NCI-H1048 (cell line): ENCODE measurements around the gene ASPN.

ENCODE experiments used
- DNase-seq: peaks from one replicate; lab custom pipeline; 2025; lab: John Stamatoyannopoulos, UW

Gene ASPN

DNA sequence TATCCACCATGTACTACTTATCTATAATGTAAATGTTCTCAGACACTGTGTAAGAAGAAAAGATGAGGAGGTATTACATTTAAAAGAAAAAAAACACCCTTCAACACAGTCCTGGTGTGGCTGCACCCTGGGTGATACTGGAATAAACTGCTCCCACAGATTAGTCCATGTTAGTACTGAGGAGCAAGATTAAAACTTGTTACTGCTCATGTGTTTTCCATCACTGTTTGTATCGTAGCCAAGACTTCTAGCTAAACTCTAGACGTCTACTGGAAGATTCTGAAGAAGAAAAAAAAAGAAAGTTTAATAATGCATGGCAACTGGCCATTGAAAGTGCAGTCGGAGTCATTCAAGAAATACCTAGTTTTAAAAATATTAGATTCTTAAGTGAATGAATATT, at the start of gene ASPN:
Gene ASPN (minus strand): TSS at position 178 of the 400 bp plus-strand sequence.
- no peak for DNase-seq

DNA sequence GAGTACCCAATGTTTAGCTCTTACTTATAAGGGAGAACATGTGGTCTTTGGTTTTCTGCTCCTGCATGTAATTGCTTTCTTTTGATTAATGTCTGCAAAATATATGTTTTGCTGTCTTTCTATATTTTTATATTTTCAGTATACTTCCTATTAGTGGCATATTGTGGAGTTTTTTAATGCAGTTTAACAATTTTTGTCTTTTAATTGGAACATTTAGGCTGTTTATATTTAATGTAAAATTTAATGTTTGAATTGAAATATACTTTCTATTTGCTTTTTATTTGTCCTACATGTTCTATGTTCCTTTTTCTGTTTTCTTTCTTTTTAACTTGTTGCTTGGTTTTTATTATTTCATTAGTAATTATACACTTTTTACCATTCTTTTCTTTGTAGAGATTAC, 48.6 kb upstream of the ASPN start:
- no peak for DNase-seq

DNA sequence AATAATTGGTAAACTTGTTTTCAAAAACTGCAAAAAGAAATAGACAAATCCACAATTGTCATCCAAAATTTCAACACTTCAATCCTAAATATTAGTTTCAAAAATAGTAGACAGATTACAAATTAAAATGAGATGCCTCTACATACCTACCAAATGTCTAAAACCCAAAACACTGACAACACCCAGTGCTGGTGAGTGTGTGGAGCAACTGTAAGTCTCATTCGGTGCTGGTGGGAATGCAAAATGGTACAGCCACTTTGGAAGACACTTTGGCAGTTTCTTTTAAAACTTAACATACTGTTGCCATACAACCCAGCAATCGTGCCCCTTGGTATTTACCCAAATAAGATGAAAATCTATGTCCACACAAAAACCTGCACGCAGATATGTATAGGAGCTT, 46.8 kb upstream of the ASPN start:
- DNase-seq: no peak

DNA sequence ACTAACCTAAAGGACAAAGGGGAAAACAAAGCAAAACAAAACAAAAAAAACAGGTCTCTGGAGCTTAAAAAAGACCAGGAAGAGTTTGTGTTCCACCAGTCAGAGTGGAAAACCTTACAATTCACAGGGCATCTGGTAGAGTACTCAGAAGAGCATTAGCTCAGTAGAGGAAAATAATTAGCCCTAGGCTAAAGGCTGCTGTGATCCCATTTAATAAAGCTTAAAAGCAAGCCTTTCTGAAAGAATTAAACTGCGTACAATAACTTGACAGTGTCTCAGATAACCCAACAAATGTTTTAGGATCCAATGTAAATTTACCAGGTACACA, 46.2 kb upstream of the ASPN start:
- no peak for DNase-seq

DNA sequence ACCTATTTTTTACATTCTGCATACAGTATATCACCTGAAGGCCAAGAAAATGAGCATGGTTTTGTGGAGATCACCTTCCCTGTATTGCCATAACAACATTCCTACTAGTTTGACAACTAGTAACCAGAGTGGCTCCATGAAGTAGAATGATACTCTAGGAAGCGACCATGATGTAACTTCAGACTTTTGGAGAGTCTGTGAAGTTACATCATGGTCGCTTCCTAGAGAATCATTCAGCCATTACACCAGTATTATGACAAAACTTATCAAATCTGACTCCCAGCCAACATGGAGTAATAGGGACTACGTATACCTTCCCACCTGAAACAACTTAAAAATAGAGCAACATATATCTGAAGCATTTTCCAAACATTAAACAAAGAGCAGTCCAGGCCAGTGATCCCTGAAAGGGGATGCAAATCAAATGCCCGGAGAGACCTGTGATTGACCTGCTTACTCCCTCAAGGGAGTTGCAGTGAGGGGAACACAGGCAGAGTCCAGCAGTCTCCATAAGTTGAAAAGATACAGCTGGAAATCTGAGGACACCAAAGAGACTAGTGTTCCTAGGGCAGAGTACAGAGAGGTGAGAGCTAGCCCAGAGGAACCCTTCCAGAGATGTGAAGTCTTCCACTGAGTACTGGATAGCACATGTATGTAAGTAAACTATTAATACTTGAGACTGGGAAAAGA, 45.7 kb upstream of the ASPN start:
- no peak for DNase-seq

DNA sequence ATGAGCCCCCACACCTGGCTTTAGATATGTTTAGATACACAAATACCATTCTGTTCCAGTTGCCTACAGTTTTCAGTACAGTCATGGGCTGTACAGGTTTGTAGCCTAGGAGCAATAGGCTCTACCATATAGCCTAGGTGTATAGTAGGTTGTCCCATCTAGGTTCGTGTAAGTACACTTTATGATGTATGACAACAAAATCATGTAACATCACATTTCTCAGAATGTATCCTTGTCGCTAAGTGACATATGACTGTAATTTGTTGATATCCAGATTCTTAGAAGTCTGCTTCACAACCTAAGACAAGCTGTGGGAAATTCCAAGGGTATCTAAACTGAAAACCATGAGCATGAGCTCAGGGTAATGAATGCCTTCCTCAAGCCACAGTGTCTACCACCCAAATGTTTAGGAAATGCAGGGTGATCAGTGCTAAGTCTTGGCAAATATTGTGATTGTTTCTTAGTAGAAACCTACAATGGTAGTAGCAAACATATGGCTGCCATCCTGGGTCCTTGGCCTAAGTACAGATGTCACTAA, 45.1 kb upstream of the ASPN start:
- no peak for DNase-seq

DNA sequence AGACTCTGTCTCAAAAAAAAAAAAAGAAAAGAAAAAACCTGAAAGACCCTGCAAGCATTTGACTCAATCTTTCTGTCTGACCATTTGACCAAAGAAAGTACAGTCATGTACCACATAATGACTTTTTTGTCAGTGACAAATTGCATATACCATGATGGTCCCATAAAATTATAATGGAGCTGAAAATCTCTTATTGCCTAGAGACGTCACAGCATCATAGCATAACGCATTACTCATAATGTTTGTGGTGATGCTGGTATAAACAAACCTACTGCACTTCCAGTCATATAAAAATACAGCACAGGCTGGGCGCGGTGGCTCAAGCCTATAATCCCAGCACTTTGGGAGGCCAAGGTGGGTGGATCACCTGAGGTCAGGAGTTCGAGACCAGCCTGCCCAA, 43.0 kb upstream of the ASPN start:
- no peak for DNase-seq

DNA sequence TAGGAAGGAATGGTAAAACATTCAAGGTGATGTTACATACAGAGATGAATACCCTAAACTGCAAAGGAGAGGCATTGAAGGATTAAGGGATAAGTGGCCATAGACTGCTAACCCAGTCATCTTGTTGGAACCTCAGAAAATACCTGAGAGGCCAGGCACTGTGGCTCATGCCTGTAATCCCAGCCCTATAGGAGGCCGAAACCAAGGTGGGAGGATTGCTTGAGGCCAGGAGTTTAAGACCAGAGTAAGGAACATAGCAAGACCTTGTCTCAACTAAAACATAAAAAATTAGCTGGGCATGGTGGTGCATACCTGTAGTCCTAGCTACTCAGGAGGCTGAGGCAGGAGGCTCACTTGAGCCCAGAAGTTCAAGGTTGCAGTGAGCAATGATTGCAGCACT, 42.6 kb upstream of the ASPN start:
- no peak for DNase-seq

DNA sequence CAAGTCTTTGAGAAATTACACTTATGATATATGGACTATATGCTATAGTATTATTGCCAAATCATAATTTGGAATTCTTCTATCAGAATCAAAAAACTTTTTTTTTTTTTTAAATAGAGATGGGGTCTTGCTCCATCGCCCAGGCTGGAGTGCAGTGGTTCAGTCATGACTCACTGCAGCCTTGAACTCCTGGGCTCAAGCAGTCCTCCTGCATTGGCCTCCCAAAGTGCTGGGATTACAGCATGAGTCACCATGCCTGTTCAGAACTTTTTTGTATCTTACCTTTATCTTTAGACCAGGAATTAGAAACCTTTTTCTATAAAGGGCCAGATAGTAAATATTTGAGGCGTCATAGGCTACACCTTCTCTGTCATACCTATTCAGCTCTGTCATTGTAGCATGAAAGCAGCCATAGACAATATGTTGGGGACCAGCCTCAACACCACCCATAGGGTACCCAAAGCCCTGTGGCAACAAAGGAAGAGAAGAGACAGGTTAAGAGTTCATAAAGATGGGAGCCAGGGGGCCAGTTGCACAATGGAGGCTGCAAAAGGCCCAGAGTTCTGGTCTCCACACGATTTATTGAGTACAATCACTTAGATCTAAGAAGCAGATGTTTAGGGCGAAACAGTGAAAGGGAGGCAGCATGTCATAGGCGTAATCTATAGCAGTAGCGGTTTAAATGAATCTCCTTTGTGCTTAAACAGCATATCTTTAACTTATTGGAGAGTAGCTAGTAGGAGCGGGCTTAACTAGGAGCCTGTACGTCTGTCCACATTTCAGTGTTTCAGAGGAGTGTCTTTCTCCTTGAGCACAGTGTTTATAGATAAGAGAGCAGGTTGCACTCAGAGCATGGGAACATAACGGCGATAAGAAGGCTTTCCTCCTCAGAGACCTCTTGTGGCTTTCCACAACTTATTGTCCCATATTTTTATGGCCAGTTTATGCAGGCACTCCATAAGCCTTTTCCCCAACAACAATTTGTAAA, 41.0 kb upstream of the ASPN start:
- DNase-seq: no peak

DNA sequence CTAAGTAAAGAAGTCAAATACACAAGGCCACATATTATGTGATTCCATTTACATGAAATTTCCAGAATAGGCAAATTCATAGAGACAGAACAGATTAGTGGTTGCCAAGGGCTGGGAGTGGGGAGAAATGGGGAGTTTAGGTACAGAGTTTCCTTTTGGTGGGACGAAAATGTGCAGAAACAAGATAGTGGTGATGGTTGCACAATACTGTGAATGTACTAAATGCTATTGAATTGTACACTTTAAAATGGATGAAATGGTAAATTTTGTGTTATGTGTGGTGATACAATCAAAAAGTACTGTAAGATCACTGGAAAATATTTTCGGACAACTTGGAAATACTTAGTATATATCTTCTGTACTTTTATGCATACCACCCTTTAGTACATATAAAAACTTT, 38.5 kb upstream of the ASPN start:
- no peak for DNase-seq

DNA sequence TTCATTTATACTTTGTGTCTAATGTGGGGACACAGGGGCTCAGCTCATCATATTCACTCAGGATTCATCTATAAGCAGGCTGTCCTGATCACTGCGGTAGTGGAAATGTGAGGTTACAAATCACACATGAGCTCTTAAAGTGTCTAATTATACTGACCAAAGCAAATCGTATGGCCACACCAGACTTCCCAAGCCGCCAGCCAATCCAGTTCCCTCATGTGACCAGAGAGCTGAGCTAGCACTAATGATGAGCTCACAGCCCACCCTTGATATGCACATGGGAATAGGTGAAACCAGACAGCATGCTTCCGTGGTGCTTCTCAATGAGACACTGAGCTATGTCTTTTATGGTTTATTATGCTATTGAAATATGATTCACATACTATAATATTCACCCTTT, 35.9 kb upstream of the ASPN start:
- DNase-seq: no peak

DNA sequence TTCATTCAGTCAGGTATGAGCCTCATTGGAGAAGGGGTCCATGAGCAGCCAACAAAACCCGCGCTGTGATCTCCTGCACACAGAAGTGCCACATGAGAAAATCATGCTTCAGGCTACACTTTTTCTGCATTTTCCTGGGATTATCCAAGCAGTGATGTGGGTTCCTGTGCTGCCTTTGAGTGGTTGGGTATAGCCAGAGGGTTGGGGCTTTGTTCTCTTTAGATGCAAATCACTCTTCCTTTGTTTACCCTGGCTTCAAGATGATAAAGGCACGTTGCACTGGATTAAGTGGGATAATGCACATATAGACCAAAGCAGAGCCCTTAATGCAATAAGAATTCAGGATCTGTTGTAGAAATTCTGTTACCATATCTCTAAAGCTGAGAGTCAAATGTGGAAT, 34.7 kb upstream of the ASPN start:
- DNase-seq: no peak

DNA sequence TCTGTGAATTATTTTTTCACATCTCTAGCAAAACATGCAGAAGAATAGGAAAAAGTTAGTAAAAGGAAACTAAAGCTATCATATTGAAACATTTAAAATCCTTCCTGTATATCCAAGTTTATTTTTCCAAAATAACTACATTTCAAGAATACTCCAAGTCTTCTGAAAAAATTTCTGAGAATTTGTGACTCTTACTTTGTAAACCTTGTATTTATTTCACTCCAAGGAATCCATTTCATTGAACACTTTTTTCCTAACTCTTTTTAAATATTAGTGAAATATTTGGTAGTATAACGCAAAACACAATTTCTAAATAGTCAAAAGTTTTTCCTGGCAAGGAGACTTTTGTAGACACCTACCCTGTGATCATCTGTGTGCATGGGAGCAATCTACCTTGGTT, 34.2 kb upstream of the ASPN start:
- no peak for DNase-seq

DNA sequence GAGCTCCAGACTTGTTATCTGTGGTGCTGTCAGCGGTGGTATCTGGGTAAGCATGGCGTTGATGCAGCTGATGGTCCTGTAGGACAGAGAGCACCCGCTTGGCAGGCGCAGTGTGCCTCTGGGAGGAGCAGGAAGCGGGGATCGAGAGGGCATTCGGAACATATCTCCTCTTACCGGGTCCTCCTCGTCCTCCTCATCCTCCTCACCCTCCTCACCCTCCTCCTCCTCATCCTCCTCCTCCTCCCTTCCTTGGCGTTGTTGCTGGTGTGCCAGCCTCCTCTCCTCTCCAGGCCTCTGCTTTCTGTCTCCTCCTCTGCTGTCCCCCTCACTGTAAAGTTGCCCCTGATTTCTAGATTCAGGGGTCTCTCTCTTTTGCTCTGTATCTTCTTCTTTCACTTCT, 32.3 kb upstream of the ASPN start:
- no peak for DNase-seq

DNA sequence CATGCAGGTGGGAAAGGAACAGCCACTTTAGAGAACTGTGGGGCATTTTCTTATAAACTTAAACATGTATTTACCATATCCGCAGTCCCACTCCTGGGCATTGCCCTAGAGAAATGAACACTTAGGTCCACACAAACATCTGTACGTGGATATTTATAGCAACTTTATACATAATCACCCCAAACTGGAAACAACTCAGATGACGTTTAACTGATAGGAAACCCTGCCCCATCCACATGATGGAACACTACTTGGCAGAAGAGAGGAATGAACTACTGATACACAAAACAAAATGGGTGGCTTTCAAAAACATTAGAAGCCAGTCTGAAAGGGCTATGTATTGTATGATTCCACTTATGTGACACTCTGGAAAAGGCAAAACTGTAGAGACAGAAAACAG, 31.0 kb upstream of the ASPN start:
- DNase-seq: no peak

DNA sequence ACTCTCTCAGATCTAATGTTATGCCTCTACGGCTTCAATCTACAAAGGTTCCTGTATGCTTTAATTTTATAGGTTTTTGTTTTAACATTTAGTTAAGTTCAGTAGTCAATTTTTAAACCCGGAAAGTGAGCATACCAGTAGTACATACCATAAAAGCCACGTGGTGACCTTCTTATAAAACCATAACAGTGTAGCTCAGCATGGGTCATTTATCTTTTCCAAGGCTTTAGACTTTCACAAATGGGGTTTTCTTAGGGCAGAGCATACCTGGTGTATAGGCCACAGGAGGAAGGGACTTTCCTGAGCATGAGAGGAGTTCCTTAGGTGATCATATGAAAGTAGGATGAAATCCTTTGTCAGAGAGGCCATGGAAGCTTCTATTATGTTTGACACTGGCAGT, 30.3 kb upstream of the ASPN start:
- DNase-seq: no peak

DNA sequence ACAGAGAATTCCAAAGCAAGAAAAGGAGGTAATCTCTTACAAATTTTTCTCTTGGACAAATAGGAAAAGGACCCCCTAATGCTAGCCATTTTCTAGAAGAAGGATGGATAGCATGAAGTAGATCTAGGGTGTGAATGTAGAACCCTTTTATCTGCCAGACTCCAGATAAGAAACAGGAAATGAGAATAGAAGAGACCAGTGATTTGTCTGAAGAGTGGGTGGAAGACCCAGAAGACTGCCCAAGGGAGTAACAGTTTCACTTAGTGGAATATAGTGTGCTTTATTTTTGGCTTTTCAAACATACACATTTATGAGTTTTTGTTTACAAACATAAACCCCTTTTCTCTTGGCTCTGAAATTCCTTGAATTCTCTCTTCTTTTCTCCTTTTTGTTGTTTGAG, 28.4 kb upstream of the ASPN start:
- DNase-seq: no peak

DNA sequence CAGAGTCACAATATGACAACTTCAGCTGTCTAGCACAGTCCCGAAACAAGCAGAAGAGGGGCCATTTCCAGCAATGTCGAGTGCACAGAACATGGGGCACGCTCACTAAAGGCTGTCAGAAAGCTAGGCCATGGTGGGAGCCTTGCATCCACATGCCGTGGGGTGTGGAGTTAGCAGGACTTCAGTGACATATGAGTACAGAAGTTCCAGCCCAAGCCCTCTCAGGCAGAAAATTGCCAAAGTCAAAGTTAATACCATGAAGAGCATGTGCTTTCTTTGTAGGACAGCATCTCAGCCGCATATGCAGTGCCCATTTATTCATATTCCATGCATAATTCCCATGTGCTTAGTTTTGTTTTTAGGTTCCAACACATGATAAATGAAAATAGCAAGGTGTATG, 26.7 kb upstream of the ASPN start:
- no peak for DNase-seq

DNA sequence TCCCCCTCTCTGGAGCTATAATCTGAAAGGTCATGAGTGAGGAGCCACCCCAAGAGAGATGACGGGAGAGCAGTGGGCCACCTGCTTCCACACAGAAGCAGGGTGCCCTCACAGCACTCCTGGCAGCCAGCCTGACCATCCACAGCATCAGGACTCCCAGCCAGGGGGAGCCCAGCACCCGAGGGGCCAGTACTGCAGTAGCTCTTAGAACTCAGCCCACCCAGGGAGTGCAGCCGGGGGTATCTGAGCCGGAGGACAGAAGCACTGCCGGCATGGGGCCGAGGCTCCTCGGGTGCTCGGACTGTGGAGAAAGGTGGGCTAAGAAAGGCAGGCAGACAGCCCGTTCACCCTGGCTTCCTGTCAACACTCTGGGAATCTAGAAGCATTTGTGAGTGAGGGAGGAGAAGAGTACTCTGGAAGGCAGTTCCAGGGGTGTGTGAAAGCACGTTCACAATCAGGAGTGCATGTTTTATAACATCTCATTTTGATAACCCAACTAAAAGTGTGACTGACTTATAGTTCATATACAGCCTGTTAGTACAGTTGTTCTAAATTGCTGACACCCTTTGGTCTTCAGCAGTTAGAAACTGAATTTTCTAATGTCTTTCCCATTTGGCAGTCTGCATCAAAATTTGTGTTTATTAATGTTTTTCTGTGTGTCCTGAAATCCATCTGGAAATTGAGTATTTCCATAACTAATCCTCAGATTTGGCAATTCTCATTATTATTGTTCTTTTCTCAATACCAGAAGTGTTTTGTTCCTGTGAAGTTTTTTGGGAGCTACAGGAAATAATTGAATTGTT, 25.9 kb upstream of the ASPN start:
- no peak for DNase-seq

DNA sequence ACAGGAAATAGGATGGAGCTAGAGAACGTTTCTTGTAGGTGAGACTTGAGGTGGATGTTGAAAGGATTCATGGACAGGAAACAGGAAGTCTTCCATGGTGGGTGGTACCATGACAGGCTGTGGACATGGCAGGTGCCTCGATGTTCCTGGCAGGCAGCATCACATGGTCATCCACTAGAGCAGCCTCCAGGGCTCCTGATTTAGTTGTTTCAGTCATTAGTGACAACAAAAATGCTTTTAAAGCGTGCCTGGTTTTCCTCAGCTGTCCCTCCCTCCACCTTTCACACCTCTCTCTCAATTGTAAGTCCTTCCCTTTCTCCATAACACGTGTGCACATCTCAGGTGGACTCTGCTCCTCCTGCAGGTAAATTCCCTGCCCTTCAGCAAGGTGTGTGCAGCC, 25.2 kb upstream of the ASPN start:
- no peak for DNase-seq

DNA sequence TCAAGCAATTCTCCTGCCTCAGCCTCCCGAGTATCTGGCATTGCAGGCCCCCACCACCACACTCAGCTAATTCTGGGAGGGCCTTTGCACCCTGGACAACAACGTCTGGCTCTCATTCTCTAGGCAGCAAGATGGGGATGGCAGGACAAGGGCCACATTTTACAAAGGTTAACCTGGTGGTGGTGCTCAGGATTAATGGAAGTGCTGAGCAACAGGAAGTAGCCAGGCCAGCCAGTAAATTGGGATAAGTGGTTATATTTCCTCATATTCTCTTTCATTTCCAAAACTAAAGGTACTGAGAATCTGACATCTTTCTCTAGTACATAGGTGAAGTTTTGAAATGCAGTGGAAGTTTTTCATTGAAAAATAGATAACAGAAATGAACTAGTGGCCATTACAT, 24.7 kb upstream of the ASPN start:
- DNase-seq: no peak

DNA sequence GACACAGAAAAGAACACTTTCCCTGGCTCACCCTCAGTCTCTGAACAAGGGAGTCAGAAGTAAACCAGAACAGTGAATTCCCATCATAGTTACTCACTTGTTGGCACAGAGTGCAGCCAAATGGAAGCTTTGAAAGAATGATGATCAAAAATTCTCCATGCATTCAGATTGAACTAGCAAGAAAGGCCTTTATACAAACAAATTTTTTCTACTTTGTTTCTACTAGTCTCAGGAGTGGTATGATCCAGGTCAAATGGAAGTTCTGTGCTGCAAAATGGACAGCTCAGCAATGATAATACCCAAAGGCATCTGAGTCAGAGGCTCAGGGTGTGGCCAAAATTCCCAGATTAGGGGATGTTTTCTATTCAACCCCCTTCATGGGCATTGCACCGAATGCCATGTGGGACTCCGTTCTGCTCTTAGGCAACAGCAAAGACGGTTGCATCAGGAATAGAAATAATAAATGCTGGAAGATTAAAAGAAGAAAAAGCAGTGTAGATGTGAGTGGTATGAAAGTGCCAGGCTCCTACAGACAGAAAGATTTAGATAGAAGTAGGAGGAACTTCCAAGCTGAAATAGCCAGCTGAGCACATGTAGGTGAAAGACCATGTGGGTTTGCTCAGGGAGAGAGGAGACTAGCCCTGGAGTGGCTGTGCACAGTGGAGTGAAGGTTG, 24.0 kb upstream of the ASPN start:
- no peak for DNase-seq
